Kasumi-1 (cell line): Measurements from ENCODE around the gene ABCC4.

Experiments used
- DNase-seq, 2 experiments: peaks; one replicate each; lab custom pipeline; 2025; lab: John Stamatoyannopoulos, UW

The ABCC4 gene

DNA sequence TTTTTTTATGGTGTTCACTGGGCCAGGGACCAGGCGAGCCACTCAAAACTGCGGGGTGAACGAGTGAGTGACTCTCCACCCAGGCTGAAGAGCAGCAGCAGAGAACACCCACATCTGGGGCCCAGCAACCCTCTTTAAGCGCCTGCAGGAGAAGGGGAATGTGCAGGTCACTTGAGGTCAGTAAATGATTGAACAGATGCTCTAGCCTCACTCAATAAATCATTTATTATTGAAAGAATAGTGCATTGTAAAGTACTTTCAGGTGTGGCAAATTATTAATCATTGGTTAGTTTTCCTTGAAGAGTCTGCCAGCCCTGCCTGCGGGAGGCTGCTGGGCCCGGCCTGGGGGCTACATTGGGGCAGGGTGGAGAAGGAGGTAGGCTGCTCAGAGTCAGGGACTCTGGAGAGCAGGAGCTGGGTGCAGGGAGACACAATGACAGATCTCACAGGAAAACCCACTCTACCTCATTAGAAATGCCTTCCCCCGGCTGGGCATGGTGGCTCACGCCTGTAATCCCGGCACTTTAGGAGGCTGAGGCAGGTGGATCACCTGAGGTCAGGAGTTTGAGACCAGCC is 42.5 kb downstream of the ABCC4 start:
- no peak for DNase-seq

- no peak for DNase-seq
Measured at GRCh38 chr13:95258098-95258497, 43.2 kb downstream of the ABCC4 start.

- no peak for DNase-seq
Measured at GRCh38 chr13:95256091-95256490, 45.2 kb downstream of the ABCC4 start.

DNA sequence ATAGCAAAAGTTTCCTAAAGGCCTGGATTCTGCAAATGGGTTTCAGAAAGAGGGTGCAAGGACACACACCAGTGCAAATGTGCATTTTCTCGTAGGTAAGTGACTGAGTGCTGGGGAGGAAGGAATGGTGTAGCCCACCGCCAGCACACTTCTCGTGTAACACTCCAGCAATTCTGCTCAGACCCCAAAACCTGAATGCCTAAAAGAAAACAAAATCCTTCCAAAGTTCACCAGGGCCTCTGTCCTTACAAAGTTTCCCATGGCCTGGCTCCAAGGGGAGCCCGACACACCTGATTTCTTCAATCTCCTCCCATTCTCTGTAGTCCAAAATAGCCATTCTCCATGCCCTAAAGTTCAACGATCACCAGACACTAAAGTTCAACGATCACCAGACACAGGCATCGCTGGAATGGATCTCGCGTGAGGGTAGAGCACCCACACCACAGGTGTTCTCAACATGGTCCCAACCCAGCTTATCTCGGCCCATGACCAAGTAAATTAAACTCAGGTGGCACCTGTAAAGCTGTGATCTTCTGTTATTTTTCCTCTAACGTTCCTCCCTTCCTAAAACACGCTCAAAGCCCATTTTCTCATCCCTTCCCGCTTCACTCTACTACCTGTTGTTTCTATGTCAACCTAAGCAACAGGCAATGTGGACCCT is 46.0 kb downstream of the ABCC4 start:
- DNase-seq = no peak

- no peak for DNase-seq
Measured at GRCh38 chr13:95254339-95254738, 46.9 kb downstream of the ABCC4 start.

GRCh38 chr13:95253033-95253432 is 48.2 kb downstream of the ABCC4 start:
- no peak for DNase-seq

DNA sequence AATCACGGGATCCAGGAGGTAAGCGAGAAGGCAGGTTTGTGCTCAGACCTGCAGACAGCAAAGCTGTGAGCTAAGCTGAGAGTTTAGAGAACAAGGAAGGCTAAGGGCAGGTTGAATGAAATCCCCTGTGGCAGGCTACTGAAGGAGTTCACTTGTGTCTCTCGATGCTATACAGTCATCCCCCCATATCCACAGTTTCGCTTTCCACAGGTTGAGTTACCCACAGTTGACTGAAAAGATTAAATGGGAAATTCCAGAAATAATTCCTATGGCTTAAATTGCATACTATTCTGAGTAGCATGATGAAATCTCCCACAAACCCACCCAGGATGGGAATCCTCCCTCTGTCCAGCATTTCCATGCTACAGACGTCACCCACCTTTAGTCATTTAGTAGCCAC is 49.6 kb downstream of the ABCC4 start:
- no peak for DNase-seq

GRCh38 chr13:95250961-95251360 is 50.3 kb downstream of the ABCC4 start:
- no peak for DNase-seq

- DNase-seq = no peak
Measured at GRCh38 chr13:95248953-95249352, 52.3 kb downstream of the ABCC4 start.

GRCh38 chr13:95247852-95248251 is 53.4 kb downstream of the ABCC4 start:
- DNase-seq = peak in 1 of 2 experiments; percentile 12

GRCh38 chr13:95247171-95247570 is 54.1 kb downstream of the ABCC4 start:
- DNase-seq = no peak

DNA sequence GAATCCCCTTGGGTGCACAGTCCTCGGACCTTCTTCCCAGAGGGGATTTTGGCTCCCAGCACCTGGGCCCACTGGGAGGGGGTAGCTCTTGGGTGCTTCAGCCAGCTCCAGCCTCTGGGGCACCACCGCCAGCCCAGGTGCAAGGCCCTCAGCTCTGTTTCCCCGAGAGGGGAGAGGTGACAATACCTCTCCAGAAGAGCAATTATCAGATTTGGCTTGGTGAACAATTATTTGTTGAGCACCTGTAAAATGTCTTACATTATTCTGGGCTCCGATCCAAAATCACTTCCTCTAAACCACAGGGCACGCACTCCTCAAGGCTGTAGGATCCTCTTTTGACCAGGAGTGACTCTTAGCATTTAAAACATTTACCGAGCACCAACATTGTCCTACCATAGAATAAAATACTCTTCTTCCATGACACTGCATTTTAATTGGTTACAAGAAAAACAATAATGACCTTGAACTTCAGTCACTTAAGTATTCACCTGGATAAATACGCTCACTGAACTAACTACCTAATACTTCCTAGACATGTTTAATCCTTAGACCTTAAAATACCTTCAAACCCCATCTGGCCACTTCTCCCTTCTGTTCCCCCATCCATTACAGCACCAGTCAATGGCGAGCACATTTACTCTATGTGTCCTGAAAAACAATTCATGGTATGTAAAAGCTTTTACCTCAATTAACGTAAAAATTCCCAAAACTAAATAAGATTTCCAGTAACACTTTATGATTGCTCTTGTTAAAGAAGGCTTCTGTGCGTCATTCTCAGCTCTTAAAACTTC is 54.8 kb downstream of the ABCC4 start:
- peak; percentile 20 to 24 for DNase-seq

DNA sequence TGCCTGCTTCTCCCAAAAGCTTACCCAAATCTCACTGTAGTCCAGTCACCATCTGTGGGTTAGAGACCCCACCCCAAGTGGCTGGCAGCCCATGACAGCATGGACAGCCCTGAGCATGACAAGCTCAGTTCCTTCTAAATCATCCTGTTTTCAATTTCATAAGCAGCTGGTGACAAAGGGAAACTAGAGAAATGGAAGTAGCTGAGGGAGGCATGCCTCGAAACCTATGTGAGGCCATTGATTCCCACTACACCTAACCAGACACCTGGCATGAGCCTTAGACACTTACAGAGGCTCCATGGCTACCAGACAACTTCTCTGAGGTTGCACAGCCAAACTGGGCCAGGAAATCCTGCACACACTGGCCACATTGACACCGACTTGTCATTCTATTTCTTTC is 56.2 kb downstream of the ABCC4 start:
- no peak for DNase-seq

DNA sequence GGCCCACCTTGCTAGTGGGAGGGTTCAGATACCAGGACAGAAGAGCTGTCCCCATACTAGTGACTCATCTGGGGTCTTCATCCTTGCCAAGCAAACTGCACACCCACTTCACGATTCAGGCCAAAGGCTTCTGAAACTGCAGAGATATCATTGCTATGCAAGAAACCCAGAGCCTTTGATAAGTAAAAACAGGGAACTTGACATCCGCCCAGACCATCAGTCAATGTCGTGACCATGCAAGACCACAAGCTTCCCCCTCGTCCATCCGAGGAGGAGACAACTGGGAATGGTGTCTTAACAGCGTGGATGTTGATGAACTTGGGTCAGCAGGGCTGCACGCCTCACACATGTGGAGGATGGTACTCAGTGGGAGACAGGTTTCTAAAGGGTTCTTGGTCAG is 58.0 kb downstream of the ABCC4 start:
- DNase-seq = no peak

DNA sequence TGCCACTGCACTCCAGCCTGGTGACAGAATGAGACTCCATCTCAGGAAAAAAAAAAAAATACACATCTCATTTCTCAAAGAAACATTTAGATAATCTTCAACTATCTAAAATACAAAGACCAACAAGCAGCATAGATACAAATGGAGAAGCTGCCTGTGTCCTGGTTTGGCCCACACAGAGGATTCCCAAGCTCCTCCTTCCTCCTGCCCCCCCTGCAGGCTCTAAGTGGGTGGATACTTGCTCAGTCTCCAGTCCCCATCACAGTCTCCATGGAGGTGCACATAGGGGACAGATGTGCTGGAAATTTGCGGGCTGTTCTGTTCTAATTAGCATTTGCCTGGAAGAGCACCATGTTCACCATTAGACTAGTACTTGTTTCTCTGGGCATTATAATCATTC is 59.9 kb downstream of the ABCC4 start:
- peak in 1 of 2 experiments; percentile 18 for DNase-seq

- DNase-seq = peak; percentile 85 to 94
Measured at GRCh38 chr13:95239283-95239682, 62.0 kb downstream of the ABCC4 start.

DNA sequence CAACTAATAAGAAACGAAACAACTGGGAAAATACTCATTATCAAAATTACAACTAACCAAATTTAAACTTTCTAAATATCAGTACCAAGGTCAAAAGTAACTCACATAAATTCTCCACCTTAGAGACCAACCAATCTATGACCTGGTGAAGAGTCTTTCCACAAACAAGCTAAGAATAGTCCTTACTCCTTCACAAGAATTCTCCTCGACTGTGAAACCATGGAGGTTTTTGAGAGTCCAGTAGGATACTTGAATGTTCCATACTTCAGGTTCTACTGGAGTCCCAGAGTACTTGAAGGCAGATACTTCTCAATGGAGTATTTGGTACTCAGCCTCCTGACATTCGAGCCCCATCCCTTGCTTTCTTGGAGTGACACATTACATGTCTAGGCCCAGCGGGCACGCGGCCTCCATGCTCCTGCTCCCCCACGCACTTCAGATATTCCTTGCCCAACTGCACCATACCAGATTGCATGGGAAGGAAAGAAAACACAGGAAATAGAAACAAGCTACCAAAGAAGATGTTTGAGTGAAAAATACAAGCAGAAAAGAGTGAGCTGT is 63.9 kb downstream of the ABCC4 start:
- no peak for DNase-seq

GRCh38 chr13:95236774-95237173 is 64.5 kb downstream of the ABCC4 start:
- no peak for DNase-seq

DNA sequence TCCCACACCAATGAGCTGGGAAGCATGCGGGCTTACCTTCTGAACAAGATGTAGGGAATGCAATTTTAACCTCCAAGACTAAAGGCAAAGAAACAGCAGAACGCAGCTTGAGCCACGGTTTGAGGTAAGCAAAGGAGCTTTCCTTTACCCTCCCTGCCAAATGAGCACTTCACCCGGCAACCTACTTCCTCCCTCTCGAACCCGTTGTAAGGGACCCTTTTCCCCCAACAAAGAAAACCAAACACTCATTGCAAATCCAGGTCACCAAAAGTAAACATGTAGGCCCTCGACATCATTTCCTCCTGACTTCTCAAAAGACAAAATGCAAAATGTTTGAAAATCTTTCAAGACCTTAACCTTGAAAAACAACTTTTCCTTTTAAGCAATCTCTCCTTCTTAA is 65.3 kb downstream of the ABCC4 start:
- no peak for DNase-seq

- DNase-seq = no peak
Measured at GRCh38 chr13:95235199-95235756, 66.0 kb downstream of the ABCC4 start.

GRCh38 chr13:95234242-95234641 is 67.0 kb downstream of the ABCC4 start:
- DNase-seq = no peak

GRCh38 chr13:95233026-95233635 is 68.1 kb downstream of the ABCC4 start:
- DNase-seq = no peak
